HG03064 (cell line): ENCODE results near the gene TRIM31.
"Not testable (repeated sequence)": the region's sequence is repeated elsewhere in the genome, so short reads cannot be mapped to it uniquely, and the experiment has no call there.

Source experiments
- ATAC-seq: cut with Tn5 transposase; IDR thresholded peaks from one replicate; pipeline ENCODE4 v1.9.1; 2021; ENCODE audit warnings: low read depth; ENCODE audit not compliant: unreplicated experiment

The TRIM31 gene

GRCh38 chr6:30118691-30119090 lies 5.8 kb upstream of the TRIM31 start:
- not testable (repeated sequence) for ATAC-seq

- ATAC-seq: no peak
Measured at GRCh38 chr6:30116724-30117123, 3.8 kb upstream of the TRIM31 start.

GRCh38 chr6:30113841-30114240 lies 951 bp upstream of the TRIM31 start:
- no peak for ATAC-seq

- no peak for ATAC-seq
Measured at GRCh38 chr6:30112402-30112994, 392 bp downstream of the TRIM31 start.

- ATAC-seq: no peak
Measured at GRCh38 chr6:30111266-30111856, 1.5 kb downstream of the TRIM31 start.

GRCh38 chr6:30104661-30105060 lies 8.2 kb downstream of the TRIM31 start:
- ATAC-seq: no peak

- no peak for ATAC-seq
Measured at GRCh38 chr6:30103872-30104179, 9.1 kb downstream of the TRIM31 start.

GRCh38 chr6:30102970-30103871 lies 9.7 kb downstream of the TRIM31 start:
- ATAC-seq: no peak

GRCh38 chr6:30102414-30102969 lies 10.4 kb downstream of the TRIM31 start:
- no peak for ATAC-seq

GRCh38 chr6:30101444-30102413 lies 11.2 kb downstream of the TRIM31 start:
- ATAC-seq: no peak

GRCh38 chr6:30100585-30101443 lies 12.1 kb downstream of the TRIM31 start:
- no peak for ATAC-seq

- ATAC-seq: no peak
Measured at GRCh38 chr6:30100154-30100553, 12.7 kb downstream of the TRIM31 start.

GRCh38 chr6:30097902-30098768 lies 14.8 kb downstream of the TRIM31 start:
- no peak for ATAC-seq

GRCh38 chr6:30096829-30097228 lies 16.1 kb downstream of the TRIM31 start:
- no peak for ATAC-seq

- no peak for ATAC-seq
Measured at GRCh38 chr6:30093951-30094661, 18.8 kb downstream of the TRIM31 start.

GRCh38 chr6:30092852-30093543 lies 19.9 kb downstream of the TRIM31 start:
- no peak for ATAC-seq
